Hematopoietic multipotent progenitor cell treated with erythropoietin and hydrocortisone succinate and interleukin-3 and kit ligand, for 8 days (in vitro differentiated cells): ENCODE results near the gene ZBTB2.
"Not testable (repeated sequence)": the region's sequence is repeated elsewhere in the genome, so short reads cannot be mapped to it uniquely, and the experiment has no call there.

Experiments used
- DNase-seq: peaks from one replicate; pipeline ENCODE4 v3.0.0-alpha.2; 2015

The ZBTB2 gene

DNA sequence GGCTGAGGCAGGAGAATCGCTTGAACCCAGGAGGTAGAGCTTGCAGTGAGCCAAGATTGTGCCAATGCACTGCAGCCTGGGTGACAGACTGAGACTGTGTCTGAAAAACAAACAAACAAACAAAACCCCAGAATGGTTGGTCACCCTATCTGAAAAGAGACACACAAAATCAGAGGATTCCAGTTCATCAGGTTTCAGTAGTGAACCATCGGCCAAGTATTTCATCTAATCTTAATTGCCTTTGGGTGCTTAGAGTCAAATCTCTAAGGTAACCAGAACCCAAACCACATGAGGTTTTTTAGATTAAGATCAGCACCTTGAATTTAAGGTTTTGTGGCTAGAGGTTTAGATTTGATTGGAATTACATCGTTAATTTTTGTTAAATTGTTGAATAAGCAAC, 8.3 kb upstream of the ZBTB2 start:
- no peak for DNase-seq

DNA sequence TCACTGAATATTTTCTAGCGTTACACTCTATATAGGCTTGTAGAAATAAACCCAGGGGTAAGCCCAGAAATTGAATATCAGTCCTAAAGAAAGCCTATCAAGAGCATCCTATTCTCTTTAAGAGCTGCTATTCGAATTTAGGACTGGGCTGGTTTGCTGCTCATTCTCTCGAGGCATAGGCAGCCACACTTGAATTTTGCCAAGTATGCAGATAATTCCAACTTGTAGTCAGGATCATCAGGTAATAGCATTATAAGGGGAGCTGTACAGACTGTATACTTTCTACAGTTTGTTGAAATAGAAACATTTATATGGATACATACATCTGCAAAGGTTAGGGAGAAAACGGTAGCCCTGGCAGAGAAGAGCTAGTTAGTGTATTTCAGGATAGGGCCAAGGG, 2.1 kb upstream of the ZBTB2 start:
- no peak for DNase-seq

DNA sequence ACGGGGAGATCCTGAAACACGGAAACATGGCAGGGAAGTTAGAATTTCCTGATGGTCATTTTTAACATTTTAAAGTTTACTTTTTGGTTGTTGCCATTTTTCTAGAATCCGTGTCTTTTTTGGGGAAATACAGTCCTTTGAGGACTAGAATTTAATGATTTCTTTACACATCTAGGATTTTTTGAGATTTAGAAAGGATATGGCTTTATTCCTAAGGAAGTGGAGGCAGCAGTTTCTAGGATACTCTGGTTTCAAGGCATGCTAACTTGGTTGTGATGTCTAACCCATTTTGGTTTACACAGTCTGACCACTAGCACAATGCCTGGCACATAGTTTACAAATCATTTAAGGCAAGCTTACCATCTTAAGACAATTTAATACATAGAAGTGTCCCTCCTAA, 1.1 kb upstream of the ZBTB2 start:
- no peak for DNase-seq

DNA sequence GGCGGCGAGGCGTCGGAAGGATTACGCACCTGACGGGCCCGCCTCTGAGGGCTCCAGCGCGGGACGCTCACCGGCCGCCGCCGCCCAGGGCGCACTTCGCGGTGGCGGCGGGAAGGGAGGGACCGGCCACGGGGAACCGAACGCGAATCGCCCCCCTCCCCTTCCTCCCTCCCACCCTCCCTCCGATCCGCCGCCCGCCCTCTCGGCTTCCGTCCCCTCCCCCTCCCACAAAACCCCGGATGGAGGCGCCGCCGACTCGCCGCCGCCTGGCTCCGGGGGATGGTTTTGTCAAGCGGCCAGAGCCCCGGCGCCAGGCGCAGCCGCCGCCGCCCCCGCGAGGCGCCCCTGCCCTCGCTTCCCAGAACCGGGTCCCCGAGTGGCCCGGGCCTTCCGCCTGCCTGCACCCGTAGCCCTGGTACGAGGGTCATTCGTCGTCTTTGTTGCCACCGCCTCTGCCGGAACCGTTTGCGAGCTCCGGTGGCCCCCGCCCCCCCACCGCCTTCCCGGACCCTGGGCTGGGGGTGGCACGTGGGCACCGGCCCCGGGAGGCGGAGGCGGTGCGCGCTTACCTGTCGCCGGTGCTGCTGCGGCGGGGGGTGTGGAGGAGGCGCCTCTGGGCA, 398 bp downstream of the ZBTB2 start:
- no peak for DNase-seq

DNA sequence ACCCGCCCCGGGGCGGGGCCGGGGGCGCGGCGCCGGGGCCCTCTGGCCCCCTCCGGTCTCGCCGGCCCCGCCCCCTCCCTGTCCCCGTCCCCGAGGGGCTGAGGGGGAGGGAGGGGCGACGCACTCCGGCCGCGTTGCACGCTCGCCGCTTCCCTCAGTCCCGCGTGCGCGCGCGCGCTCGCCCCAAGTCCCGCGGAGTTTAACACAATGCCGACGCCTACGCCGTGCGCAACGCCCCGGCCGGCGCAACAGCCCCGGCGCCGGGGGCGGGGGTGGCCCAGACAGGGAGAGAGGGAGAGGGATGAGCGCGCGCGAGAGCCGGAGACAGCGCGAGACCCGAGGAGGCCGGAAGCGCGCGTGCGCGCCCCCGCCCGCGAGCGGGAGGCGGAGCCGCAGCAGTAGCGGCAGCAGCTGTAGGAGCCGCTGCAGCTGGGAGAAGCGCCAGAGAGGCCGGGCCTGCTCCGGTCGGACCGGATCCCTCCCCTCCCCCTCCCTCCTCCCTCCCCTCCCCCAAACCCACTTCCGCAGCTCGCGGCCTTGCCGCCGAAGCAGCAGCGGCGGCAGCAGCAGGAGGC, 996 bp downstream of the ZBTB2 start:
- DNase-seq, result peak; percentile 98

DNA sequence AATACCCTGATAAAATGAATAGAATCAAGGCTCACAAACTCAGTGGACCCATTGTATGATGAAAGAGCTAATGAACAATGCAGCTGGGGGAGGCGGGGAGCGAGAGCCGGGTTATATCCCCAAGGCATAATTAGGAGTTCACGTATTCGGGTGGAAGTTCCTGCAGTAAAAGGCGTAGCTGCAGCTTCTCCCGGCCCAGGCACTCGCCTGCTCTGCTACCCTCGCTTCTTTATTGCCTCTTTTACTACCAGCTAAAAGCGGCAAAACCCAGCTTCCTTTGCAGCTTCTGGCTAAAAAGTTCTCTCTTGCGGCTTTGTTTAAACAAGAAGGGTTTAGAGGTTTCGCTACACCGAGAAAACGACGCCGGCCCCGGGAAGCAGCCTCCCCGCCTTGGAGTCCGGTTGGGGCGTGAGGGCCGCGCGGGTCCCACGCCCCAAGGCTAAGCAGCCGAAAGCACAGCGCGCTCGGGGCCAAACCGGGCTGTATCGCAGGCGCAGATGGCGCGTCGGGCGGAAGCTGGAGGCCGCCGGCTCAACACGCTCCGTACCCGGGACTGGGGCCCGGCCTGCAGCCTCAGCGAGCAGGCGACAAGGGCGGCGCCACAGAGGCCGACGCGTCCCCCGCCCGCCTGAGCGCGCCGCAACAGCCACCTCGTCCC, 1.6 kb downstream of the ZBTB2 start:
- peak; percentile 62 for DNase-seq

DNA sequence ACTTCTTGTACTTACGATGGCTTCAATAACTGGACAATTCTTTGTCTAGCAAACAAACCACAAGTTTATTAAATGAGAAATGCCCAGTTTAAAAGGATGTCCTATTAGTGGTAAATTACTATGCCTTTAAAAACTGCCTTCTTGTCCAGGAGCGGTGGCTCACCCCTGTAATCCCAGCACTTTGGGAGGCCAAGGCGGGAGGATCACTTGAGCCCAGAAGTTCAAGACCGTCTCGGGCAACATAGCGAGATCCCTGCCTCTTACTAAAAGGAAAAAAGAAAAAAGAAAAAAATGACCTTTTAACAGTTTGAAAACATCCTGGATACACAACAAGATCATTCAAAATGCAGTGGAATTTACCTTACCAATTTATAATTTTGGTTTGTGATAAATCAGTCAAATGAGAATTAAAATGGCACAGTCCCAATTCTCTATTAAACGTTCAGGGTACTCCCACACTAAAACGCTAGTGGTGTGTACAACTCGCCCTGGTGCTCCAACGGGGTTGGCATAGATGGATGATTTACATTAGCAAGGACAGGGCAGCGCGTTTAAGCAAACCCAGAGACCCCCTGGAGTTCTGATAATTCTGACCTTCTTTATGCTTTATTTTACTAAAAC, 2.3 kb downstream of the ZBTB2 start:
- DNase-seq, result peak; percentile 61

DNA sequence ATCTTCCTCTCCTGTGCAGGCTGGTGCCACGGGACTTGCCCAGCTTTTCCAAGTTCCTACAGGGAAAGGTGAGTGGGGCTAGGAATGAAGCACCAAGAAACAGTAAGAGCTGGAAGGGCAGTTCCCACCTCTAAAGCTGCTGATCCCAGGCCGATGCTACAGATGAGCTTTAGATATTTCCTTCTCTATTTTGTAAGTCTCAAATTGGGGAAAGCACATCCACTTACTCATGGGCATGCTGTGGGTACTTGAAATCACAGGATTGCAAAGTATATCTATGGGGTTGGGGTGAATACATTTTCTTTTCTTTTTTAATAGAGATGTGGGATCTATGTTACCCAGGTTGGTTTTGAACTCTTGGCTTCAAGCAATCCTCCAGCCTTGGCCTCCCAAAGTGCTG, 3.1 kb downstream of the ZBTB2 start:
- DNase-seq, result no peak

DNA sequence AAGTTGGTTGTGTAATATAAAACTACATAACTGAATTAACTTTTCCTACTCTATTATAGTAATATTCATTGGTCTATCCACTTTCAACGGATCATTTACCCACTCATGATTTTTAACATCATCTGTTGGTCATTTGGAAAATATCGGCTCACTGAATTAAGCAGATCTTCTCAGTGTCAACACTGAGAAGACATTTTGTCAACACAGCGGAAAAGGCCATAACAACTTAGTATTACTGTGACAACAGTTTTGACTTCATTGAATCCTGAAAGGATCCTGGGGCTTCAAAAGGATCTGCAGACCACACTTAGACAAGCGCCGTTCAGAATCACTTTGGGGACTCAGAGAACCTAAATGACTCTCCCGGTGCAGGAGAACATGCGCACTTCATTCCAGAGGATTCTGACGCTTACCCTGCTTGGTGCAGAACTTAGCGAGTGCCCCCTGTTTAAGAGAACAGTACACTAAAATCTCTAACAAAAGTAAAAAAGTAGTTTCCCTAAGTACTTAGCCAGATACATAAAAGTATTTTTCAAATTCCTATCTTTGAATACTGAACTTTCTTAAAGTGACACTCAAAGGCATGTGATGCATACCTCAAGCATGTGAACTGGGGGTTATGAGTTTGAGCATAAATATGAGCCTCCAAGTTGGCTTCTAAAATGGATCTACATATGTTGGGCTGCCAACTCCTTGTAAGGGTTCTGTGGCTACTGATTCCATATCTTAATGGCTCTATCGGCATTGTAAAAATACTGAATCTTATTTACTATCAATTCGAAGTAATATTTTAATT, 4.0 kb downstream of the ZBTB2 start:
- DNase-seq, result no peak

DNA sequence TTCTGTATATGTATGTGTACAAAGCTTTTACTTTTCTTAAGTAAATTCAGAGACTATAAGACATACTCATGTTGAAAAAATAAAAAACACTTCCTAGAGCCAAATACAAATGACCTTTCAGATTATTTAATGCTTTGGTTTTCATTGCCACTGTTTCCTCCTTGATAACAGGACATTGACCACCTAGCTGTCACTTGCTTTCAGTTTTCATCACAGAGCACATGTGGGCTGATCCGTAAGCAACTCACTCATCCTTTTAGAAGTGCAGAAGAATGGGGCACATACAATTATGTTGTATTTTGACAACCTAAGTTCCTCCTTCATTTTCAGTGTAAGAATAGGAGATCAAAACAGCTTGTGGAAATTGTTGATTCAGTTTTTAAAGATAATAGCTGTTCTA, 6.2 kb downstream of the ZBTB2 start:
- peak; percentile 43 for DNase-seq

DNA sequence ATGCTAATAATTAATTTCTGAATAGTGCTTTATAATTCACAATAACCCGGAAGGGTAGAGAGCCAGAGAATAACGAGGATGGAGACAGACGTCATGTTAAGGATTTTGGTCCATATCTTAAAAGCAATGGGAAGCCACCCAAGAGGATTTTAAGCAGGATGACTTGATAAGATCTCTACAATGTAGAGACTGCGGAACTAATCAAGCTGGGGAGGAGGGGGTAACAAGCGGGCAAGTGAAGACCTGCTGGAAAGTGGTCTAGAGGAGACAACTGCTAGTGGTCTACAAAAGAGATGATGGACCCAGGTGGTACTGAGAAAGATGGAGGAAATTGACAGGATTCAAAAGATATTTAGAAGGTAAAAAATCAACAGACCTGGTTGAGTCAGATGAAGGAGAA, 7.2 kb downstream of the ZBTB2 start:
- DNase-seq, result no peak

DNA sequence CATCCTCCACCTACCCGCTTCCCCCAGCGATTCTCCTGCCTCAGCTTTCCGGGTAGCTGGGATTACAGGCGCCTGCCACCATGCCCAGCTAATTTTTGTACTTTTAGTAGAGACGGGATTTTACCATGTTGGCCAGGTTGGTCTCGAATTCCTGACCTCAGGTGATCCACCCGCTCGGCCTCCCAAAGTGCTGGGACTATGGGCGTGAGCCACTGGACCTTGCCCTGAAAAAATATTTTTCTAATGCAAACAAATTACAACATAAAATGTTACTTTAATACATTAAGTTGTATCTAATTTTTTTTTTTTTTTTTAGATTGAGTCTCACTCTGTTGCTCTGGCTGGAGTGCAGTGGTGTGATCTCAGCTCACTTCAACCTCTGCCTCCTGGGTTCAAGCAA, 8.7 kb downstream of the ZBTB2 start:
- not testable (repeated sequence) for DNase-seq

DNA sequence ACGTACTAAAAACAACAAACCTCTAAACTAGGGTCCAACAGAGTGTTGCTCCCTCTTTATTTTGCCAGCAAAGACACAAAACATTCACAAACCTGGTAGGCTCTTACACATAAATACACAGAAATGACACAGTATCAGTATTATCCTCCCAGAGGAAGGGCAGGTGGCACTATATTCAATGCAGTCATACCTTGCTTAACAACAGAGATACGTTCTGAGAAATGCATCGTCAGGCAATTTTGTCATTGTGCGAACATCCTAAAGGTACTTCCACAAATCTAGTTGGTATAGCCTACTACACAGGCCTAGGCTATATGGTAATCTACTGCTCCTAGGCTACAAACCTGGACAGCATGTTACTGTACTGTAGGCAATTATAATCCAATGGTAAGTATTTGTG, 9.6 kb downstream of the ZBTB2 start:
- no peak for DNase-seq

DNA sequence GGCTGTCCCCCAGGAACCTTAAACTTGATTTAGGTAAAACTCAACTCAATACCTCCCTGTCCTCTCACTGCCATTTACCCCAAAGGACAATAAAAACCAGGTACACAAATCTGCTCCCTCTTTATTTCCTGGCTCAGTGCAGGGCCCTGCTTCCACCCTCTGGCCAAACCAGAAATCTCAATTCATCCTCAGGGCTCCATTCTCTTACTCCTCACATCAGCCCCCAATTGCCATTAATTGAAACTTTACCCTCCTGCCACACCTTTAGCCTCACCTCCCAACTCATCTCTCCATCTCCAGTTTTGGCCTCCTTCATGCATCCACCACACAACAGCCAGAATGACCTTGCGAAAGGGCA, 10.5 kb downstream of the ZBTB2 start:
- no peak for DNase-seq

DNA sequence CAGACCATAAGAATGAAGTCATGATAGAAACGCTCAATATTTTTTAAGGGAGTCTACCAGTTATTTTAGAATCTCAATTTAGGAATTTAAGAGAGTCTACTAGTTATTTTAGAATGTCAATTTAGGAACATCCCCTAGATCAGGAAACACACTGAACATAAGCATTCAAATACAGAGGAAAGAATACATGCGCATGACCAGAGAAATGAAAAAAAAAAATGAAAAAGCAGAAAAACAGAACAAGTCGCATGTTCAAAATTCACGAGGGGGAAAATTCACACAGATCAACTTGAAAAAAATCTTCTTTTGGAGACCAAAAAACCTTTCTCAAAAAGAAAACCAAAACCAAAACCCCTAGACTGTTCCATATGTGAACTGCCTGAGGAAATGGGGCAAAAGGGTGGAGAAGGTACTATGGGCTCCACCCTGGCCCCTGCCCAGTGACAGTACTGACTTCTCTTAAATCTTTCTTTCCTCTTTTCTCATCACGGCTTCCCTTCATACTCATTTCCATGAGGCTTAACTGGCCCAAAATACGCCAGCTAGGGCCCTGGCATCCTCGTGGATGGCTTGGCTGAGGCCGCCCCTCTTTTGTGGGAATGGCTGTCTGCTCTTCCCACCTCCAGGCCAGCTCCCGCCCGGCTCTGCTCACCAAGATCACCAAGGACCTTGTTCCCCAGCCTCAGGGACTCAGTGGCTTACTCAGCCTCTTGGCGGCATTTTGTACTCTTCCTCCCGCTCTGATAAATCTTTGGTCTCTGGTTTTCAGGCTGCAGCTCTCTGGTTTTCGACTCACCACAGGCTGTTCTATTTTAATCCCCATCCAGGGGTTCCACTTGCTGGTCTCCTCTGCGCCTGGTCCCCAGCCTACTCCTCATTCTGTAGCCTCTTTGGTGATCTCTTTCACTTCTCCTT, 11.2 kb downstream of the ZBTB2 start:
- DNase-seq, result peak; percentile 31

DNA sequence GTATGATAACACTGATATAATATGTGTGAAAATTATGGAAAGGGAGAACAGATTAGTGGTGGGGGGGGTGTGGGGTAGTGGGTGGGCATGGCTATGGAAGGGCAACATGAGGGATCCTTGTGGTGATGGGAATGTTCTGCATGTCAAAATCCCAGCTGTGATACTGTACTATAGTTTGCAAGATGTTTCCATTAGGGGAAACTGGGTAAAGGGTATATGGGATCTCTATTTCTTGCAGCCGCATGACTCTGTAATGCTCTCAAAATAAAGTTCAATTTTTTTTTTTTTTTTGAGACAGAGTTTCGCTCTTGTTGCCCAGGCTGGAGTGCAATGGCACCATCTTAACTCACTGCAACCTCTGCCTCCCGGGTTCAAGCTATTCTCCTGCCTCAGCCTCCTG, 14.3 kb downstream of the ZBTB2 start:
- DNase-seq, result no peak

DNA sequence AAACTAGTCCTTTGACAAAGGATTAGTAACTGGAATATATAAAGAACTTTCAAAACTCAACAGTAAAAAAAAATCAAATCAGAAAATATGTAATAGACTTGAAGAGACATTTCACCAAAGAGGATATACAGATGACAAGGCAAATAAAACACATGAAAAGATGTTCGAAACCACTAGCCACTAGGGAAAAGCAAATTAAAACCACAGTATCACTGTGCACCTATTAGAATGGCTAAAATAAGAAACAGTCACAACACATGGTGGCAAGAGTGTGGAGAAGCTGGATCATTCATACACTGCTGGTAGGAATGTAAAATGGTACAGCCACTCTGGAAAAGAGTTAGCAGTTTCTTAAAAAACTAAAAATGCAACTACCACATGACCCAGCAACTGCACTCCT, 14.9 kb downstream of the ZBTB2 start:
- no peak for DNase-seq

DNA sequence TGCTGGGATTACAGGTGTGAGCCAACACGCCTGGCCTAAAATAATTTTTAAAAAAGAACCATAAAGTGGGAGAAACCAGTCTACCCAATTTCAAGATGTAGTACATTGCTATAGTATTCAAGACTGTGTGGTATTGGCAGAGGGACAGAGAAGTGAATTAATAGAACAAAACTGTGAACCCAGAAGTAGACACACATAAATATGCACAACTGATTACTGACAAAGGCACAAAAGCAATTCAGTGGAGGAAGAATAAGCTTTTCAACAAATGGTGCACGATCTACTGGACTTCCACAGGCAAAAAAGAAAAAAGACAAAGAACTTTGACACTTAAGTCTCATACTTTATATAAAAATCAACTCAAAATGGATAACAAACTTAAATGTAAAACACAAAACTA, 15.5 kb downstream of the ZBTB2 start:
- DNase-seq, result no peak

DNA sequence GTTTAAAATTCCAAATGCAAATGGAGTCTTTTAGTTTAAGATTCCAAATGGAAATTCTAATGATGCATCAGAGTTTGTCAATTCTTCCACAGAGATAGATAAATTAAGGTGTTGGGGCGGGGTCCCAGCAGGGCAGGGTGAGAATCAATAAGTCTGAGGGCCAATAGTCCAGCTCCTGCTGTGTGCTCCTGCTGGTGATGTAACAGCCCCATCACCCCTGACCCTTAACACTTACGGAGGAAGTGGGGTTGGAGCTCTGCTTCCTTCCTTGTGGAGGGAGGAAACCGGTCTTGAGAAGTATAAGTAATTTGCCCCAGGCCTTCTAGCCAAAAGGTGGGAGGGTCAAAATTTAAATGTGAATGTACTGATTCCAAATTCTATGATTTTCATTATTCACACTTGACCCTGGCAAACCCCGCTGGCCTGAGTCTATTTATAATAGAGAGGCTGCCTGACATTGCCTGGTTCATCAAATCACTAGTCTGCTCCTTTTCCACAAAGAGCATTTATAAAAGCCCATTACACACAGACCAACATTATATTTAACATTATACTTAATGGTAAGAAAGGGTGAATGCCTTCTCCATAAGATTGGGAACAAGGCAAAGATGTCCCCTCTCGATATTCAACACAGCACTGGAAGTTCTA, 17.2 kb downstream of the ZBTB2 start:
- DNase-seq, result no peak

DNA sequence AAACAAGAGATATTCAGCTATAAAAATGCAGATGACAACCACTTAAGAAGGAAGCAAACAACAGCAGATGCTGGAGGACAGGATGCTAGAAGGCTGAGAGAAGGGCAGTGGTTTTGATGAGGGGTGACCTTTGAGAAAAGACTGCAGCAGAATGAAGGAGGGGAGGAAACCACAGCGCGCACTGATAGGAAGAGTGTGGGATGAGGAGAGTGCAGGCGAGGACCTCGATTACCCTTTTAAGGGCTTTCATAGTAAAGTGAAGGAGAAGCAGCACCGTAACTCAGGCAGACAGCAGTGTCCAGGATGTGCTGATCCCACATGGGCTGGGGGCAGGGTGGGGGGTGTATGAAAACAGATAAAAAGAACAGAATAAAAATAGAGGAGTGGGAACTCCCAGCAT, 19.2 kb downstream of the ZBTB2 start:
- DNase-seq, result no peak

DNA sequence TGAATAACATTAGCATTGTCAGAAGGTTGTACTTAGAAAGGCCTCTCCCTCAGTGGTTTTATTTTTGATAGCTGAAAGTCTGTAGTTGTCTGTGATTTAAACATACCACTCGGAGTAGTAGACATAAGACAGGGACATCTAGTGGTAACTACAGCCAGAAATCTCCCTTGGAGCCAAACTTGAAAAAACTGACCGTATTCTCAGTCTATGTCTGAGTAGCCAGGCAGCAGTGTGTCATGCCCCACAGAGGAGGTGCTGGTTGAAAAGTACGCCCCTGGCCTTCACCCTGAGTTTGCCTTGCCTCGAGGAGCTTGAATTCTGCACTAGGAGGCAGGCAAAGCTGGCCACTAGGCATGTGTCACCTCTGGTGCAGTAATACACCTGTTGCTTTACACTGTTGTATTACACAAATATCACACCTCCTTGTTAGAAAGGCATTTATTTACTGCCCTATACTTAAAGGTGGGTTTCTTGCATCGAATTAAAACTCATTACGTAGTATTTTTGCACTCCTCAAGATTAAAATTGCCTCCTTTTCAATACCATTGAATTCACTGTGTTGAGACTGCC, 20.8 kb downstream of the ZBTB2 start:
- no peak for DNase-seq

DNA sequence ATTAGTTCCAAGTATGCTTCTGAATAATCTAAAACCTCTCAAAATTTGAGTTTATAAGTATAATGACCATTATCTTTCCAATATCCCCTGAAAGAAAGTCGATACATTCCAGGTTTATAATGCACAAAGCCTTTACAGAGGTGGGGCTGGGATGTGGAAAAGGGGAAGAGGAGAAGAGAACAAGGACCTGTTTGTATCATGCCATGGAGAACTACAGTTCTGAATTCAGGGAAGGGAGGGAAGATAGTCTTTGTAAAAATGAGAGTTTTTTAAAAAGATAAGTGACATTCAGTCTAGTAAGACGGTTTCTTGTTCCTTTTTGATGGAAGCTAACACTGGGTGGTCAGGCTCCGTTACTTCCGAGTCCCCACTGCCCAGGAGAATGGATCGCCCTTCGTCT, 26.1 kb downstream of the ZBTB2 start:
- DNase-seq, result no peak
